HG02885 (cell line): ENCODE results near the gene P3H2.

ENCODE experiments used
- ATAC-seq: cut with Tn5 transposase; IDR thresholded peaks from one replicate; pipeline ENCODE4 v1.9.1; 2021; ENCODE audit warnings: mild to moderate bottlenecking; ENCODE audit not compliant: unreplicated experiment, poor library complexity

Gene P3H2

GRCh38 chr3:189909573-189909972, 211.1 kb downstream of the P3H2 start:
- ATAC-seq: no peak

- ATAC-seq: no peak
Measured at GRCh38 chr3:189909139-189909538, 211.6 kb downstream of the P3H2 start.

- no peak for ATAC-seq
Measured at GRCh38 chr3:189908646-189909045, 212.1 kb downstream of the P3H2 start.

- ATAC-seq: no peak
Measured at GRCh38 chr3:189907803-189908202, 212.9 kb downstream of the P3H2 start.
